Astrocyte (in vitro differentiated cells and primary cell): ENCODE results near the gene LIX1L. TPM values are rescaled to one million over a fixed set of nuclear protein-coding genes. Genes with fewer than 3 reads are reported as not detected.

ENCODE experiments used
- DNase-seq: peaks from one replicate; pipeline ENCODE4 v3.0.0-alpha.2; 2010; ENCODE audit warnings: low read depth
- FAIRE-seq: peaks from 2 replicates; lab custom pipeline; 2011; peaks lifted over from hg19 to GRCh38; lab: Jason Lieb, UNC
- H2AFZ ChIP-seq: 2 replicates; pipeline ENCODE4 v1.6.0; 2012; ENCODE audit warnings: low read depth, low read length, inconsistent platforms
- H3K27ac ChIP-seq: 2 replicates; pipeline ENCODE4 v1.5.1; 2011; ENCODE audit warnings: low read depth, low read length, inconsistent platforms
- H3K27me3 ChIP-seq: 2 replicates; pipeline ENCODE4 v1.6.0; 2011; ENCODE audit warnings: low read length, inconsistent platforms; ENCODE audit not compliant: insufficient read depth
- H3K36me3 ChIP-seq: 2 replicates; pipeline ENCODE4 v1.5.1; 2011; ENCODE audit warnings: low read length, inconsistent platforms; ENCODE audit not compliant: insufficient read depth
- H3K4me1 ChIP-seq: 2 replicates; pipeline ENCODE4 v1.5.1; 2011; ENCODE audit warnings: low read length, inconsistent platforms; ENCODE audit not compliant: insufficient read depth
- H3K4me2 ChIP-seq: 2 replicates; pipeline ENCODE4 v1.6.0; 2012; ENCODE audit warnings: low read length, inconsistent platforms
- H3K4me3 ChIP-seq: 2 replicates; pipeline ENCODE4 v1.5.1; 2011; ENCODE audit warnings: low read depth, mild to moderate bottlenecking, low read length, inconsistent platforms; ENCODE audit not compliant: insufficient read depth
- H3K79me2 ChIP-seq: 2 replicates; pipeline ENCODE4 v1.6.0; 2012; ENCODE audit warnings: mild to moderate bottlenecking, low read length, inconsistent platforms; ENCODE audit not compliant: insufficient read depth
- H3K9ac ChIP-seq: 2 replicates; pipeline ENCODE4 v1.6.0; 2012; ENCODE audit warnings: mild to moderate bottlenecking, low read length, inconsistent platforms
- H3K9me3 ChIP-seq: 2 replicates; pipeline ENCODE4 v1.5.1; 2012; ENCODE audit warnings: low read depth, mild to moderate bottlenecking, low read length, inconsistent platforms; ENCODE audit not compliant: insufficient read depth
- H4K20me1 ChIP-seq: 2 replicates; pipeline ENCODE4 v1.6.0; 2012; ENCODE audit warnings: low read length, inconsistent platforms; ENCODE audit not compliant: insufficient read depth
- H3K27ac Mint-ChIP-seq: one replicate; pipeline ENCODE4 v1.8.0; 2021; ENCODE audit warnings: mild to moderate bottlenecking, mixed read lengths; ENCODE audit not compliant: unreplicated experiment
- H3K27me3 Mint-ChIP-seq: one replicate; pipeline ENCODE4 v1.8.0; 2021; ENCODE audit warnings: low read depth, mixed read lengths; ENCODE audit not compliant: unreplicated experiment
- H3K36me3 Mint-ChIP-seq: one replicate; pipeline ENCODE4 v1.8.0; 2021; ENCODE audit warnings: low read depth, mixed read lengths; ENCODE audit not compliant: unreplicated experiment
- H3K4me1 Mint-ChIP-seq: one replicate; pipeline ENCODE4 v1.8.0; 2021; ENCODE audit warnings: low read depth, mixed read lengths; ENCODE audit not compliant: unreplicated experiment
- H3K4me3 Mint-ChIP-seq: one replicate; pipeline ENCODE4 v1.8.0; 2021; ENCODE audit warnings: mild to moderate bottlenecking, moderate library complexity, mixed read lengths; ENCODE audit not compliant: unreplicated experiment
- H3K9me3 Mint-ChIP-seq: one replicate; pipeline ENCODE4 v1.8.0; 2021; ENCODE audit warnings: mild to moderate bottlenecking, mixed read lengths; ENCODE audit not compliant: unreplicated experiment
- CTCF ChIP-seq: IDR thresholded peaks from 2 replicates; pipeline ENCODE4 v1.5.1; 2011; ENCODE audit warnings: low read depth, mild to moderate bottlenecking, inconsistent platforms, low read length, moderate library complexity; ENCODE audit not compliant: insufficient read depth
- EZH2 ChIP-seq: IDR thresholded peaks from 2 replicates; pipeline ENCODE4 v1.6.1; 2012; ENCODE audit warnings: mild to moderate bottlenecking, low read length, inconsistent platforms; ENCODE audit not compliant: insufficient read depth
- total RNA-seq: library from RNA; stranded (reverse); gene quantifications from 2 replicates; pipeline ENCODE4 v1.2.1, GENCODE V29; 2021

The LIX1L gene
- total RNA-seq, 1 donor from 2014 or later = 37.2 TPM

- no peak for TF ChIP-seq CTCF
- no peak for TF ChIP-seq EZH2
- DNase-seq (peak; percentile 12), FAIRE-seq (no peak)
- no peak within 1 kb of the TSS for H3K27ac Mint-ChIP-seq
- Histone ChIP-seq H3K9ac (peak within 1 kb of the TSS; percentile 37), H3K9me3 (no peaks in the 10 kb centered on the region), H3K36me3 (no peaks in the 10 kb centered on the region), H3K27ac (no peak within 1 kb of the TSS), H3K27me3 (no peaks in the 10 kb centered on the region), H3K4me2 (peak within 1 kb of the TSS; percentile 90), H3K79me2 (no peaks in the 10 kb centered on the region), H2AFZ (peak within 1 kb of the TSS; percentile 91), H3K4me3 (peak within 1 kb of the TSS; percentile 79), H4K20me1 (no peaks in the 10 kb centered on the region), H3K4me1 (peaks cover 12% of the 10 kb centered on the region)
- H3K27me3 Mint-ChIP-seq = peaks cover 22% of the 10 kb centered on the region
- peaks cover 3% of the 10 kb centered on the region for H3K36me3 Mint-ChIP-seq
- H3K4me1 Mint-ChIP-seq = peaks cover 12% of the 10 kb centered on the region
- H3K4me3 Mint-ChIP-seq = peak within 1 kb of the TSS; percentile 81
- H3K9me3 Mint-ChIP-seq = no peaks in the 10 kb centered on the region
Observed at GRCh38 chr1:145885738-145886287, 72.0 kb downstream of the LIX1L start, which contains the start of gene ANKRD35. ANKRD35 (minus strand) TSS chr1:145885866; CDS start chr1:145885758, 108 bp downstream.

DNA sequence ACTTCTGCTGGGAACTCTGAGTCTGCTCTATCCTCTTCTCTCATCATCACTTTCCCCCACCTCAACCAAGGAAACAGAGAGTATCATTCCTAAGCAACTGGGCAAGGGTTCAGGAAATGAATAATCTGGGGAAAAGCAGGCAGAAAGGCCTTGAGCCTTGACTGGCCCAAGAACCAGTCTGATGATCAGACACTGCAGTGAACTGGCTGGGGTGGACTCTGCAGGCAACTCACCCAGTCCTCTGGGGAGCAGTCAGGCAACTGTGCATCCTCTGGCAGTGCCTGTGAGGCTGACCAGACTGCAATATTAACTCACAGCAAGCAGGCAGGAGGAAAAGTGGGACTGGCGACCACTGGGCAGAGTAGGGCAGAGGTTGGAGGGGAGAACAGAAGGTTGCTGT is 73.1 kb downstream of the LIX1L start:
- peaks cover 9% of the 10 kb centered on the region for H3K4me1 ChIP-seq
- Mint-ChIP-seq H3K36me3 (no peaks in the 10 kb centered on the region), H3K4me1 (peaks cover 14% of the 10 kb centered on the region), H3K9me3 (no peaks in the 10 kb centered on the region), H3K27ac (no peak overlapping the region), H3K27me3 (peaks cover 26% of the 10 kb centered on the region), H3K4me3 (peak overlapping the region; percentile 80)
- FAIRE-seq (no peak), DNase-seq (peak; percentile 20)
- no peaks in the 10 kb centered on the region for H4K20me1 ChIP-seq
- TF ChIP-seq EZH2 (no peak), CTCF (no peak)
- no peak overlapping the region for H2AFZ ChIP-seq
- no peaks in the 10 kb centered on the region for H3K9me3 ChIP-seq
- no peaks in the 10 kb centered on the region for H3K79me2 ChIP-seq
- H3K4me2 ChIP-seq = peak overlapping the region; percentile 90
- no peaks in the 10 kb centered on the region for H3K36me3 ChIP-seq
- no peak overlapping the region for H3K27ac ChIP-seq
- peaks cover 4% of the 10 kb centered on the region for H3K27me3 ChIP-seq
- H3K9ac ChIP-seq = no peak overlapping the region
- H3K4me3 ChIP-seq = no peak overlapping the region

Other genes with a start within 250 kb of the LIX1L start
- not detected in 2 replicates for gene CD160, start 238.5 kb downstream of the LIX1L start, total RNA-seq
- gene RNF115, start 133.9 kb downstream of the LIX1L start, total RNA-seq = 15.2 and 15.3 TPM in 2 replicates
- 39.0 and 43.3 TPM in 2 replicates for gene POLR3C, start 133.8 kb downstream of the LIX1L start, total RNA-seq
- gene NUDT17, start 112.4 kb downstream of the LIX1L start, total RNA-seq = 2.6 and 3.3 TPM in 2 replicates
- 42.6 and 49.9 TPM in 2 replicates for gene PIAS3, start 98.9 kb downstream of the LIX1L start, total RNA-seq
- 0.07 and 0.16 TPM in 2 replicates for gene ANKRD35, start 72.2 kb downstream of the LIX1L start, total RNA-seq
- 0.65 and 1.0 TPM in 2 replicates for gene ITGA10, start 48.0 kb downstream of the LIX1L start, total RNA-seq
- 19.9 and 20.7 TPM in 2 replicates for gene PEX11B, start 39.3 kb downstream of the LIX1L start, total RNA-seq
- 157 and 177 TPM in 2 replicates for gene RBM8A, start 30.5 kb downstream of the LIX1L start, total RNA-seq
- 5.8 and 6.3 TPM in 2 replicates for gene ANKRD34A, start 6.6 kb upstream of the LIX1L start, total RNA-seq
- 19.2 and 20.5 TPM in 2 replicates for gene POLR3GL, start 6.7 kb upstream of the LIX1L start, total RNA-seq
- 157 and 217 TPM in 2 replicates for gene TXNIP, start 38.6 kb upstream of the LIX1L start, total RNA-seq
- gene HJV, start 63.7 kb upstream of the LIX1L start, total RNA-seq = not detected in 2 replicates
- gene NBPF10, start 186.8 kb upstream of the LIX1L start, total RNA-seq = 3.3 and 3.4 TPM in 2 replicates